ENCODE data around the gene GET4.

DNA sequence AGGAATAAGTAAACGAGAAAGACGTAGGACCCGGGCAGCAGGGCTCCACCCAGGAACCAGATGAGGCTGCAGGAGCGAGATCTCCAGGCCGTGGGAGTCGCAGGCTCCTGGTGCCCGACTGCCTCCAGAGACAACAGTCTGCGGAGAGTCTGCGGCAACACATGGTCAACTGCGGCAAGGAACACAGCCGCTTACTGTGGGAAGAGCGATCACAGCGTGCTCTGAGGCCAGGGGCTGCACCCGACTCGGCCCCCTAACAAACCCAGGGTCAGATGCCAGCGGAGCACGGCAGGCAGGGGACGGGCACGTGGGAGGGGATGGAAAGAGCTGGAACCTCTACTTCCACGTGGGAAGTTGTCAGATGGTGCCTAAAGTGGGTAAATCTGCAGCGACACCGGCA lies 26.6 kb downstream of the GET4 start:
- TF ChIP-seq, protein P1, sequence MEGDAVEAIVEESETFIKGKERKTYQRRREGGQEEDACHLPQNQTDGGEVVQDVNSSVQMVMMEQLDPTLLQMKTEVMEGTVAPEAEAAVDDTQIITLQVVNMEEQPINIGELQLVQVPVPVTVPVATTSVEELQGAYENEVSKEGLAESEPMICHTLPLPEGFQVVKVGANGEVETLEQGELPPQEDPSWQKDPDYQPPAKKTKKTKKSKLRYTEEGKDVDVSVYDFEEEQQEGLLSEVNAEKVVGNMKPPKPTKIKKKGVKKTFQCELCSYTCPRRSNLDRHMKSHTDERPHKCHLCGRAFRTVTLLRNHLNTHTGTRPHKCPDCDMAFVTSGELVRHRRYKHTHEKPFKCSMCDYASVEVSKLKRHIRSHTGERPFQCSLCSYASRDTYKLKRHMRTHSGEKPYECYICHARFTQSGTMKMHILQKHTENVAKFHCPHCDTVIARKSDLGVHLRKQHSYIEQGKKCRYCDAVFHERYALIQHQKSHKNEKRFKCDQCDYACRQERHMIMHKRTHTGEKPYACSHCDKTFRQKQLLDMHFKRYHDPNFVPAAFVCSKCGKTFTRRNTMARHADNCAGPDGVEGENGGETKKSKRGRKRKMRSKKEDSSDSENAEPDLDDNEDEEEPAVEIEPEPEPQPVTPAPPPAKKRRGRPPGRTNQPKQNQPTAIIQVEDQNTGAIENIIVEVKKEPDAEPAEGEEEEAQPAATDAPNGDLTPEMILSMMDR (IDR thresholded peaks at IDR 0.05; ENCODE audit: low read length): no peak
- no peak for TF ChIP-seq EZH2 (IDR thresholded peaks at IDR 0.05; ENCODE audit: borderline replicate concordance, low read length)

Data from OCI-LY1 (cell line).